H1 (cell line): ENCODE results near the gene HS3ST6. TPM values are rescaled to one million over a fixed set of nuclear protein-coding genes. Genes with fewer than 3 reads are reported as not detected.

Experiments
- CTBP2 ChIP-seq: IDR thresholded peaks from 2 replicates; pipeline ENCODE4 v1.7.0; 2011; ENCODE audit warnings: borderline replicate concordance, mild to moderate bottlenecking, moderate library complexity, mixed read lengths, low read length; ENCODE audit not compliant: insufficient read depth, insufficient read length
- JUND ChIP-seq: IDR thresholded peaks from 2 replicates; pipeline ENCODE4 v1.6.1; 2011; ENCODE audit warnings: mild to moderate bottlenecking, improper control_type of control experiment, low read length
- polyA plus RNA-seq, 7 experiments: library from polyadenylated mRNA; depleted of rRNA in 3 of 7; stranded (reverse) in 5 of 7; unstranded in 2 of 7; fragments of >200 nt in 5 of 7; fragments of 200-250 nt in 2 of 7; gene quantifications; 1 replicate in 5 of 7; 2 replicates in 1 of 7; 4 replicates in 1 of 7; pipeline versions ENCODE4 v1.2.1 to v1.2.3, GENCODE V29; 2011 to 2013; ENCODE audit warnings: missing spikeins in 2 of 7, mixed read lengths in 2 of 7
- total RNA-seq: library from RNA; stranded (reverse); fragmentation: NEBNext Ultra II Directional; extraction: Animal tissue kit (Norgen Biotek cat#: 25700); gene quantifications from 2 replicates; pipeline ENCODE4 v1.2.1, GENCODE V29; 2021

Gene HS3ST6
- total and polyA plus RNA-seq, 2 of the 8 experiments (the other 6 are each of a cell fraction or from before 2014, with no cell fraction given), result 0.36 to 0.39 TPM

GRCh38 chr16:1938316-1938715 lies 20.1 kb upstream of the HS3ST6 start (continued):
- TF ChIP-seq JUND (no peak), CTBP2 (no peak)
- TF ChIP-seq, all 59 proteins: peak for 0
